ENCODE measurements around the gene SLC12A7. TPM values are rescaled to one million over a fixed set of nuclear protein-coding genes. Genes with fewer than 3 reads are reported as not detected.
A peak's percentile ranks its signal among the peaks of the same experiment; 100 is the strongest.
"Not testable (repeated sequence)": the region's sequence is repeated elsewhere in the genome, so short reads cannot be mapped to it uniquely, and the experiment has no call there.

The SLC12A7 gene
- polyA plus RNA-seq (2012; ENCODE audit: missing spikeins): 2.0 TPM

DNA sequence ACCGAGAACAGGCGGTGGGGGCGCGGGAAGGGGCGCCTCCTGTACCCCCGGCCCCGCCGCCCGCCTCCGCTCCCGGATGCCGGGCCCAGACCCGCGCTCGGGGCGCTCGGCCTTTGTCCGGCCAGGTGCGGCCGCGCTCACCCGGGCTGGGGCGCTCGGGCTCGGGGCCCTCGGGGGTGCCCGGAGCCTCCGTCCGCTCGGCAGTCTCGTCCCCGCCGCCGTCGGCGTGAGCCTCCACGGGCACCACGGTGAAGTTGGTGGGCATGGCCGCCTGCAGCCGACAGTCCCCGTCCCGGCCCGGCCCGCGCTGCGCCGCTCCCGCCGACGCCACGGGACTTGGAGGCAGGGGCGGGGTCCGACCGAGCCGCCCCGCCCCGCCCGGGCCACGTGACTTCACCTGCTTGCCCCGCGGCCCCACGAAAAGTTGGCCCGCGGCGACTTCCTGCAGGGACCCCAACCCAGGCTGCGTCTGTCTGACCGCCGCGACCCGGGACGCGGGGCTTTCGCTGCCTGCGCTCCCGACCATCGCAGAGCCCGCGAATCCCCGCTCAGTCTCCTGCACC lies at the start of gene SLC12A7:
Gene SLC12A7 (minus strand): TSS at position 337 of the 563 bp plus-strand sequence. CDS start 72 bp downstream, at position 265.
- no peak for FAIRE-seq

DNA sequence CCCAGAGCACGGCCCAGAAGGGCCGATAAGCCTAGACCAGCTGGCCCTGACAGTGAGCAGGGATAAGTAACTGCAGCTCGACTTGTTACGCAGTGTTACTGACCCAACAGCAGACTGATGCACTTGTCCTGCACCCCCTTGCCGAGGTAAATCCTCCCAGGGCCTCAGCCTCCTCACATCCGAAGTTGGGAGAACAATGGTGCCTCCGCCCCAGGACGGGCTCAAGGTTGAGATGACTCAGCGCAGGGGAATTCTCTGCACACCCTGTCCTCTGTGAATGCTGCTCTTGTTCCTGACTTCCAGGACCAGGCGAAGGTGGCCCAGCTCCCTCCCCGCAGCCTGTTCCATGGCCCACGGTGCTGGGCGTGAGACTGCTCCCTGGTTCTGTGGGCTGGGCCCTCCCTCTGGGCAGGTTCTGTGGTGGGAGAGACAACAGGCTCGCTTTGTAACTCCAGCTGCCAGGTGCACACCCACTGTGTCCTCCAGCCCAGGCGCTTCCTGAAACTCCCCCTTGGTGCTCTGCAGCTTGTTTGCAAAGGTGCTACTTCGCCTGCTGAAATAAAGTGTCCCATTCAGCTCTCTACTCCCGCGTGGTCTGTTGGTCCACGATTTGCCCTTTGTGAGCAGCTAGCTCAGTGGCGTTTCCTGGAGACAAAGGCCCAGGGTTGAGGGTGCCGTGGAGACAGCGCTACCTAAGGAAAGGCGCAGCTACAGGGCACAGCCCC lies 49.4 kb upstream of the SLC12A7 start:
- FAIRE-seq: no peak
- TF ChIP-seq POLR2AphosphoS5 (IDR thresholded peaks at IDR 0.05; ENCODE audit: low read depth, low read length) (no peak), TAF1 (IDR thresholded peaks at IDR 0.05; ENCODE audit: borderline replicate concordance, low read depth, low read length) (no peak), POLR2A (IDR thresholded peaks at IDR 0.05; ENCODE audit: low read depth, low read length) (no peak)
- no peak for DNase-seq (ENCODE audit: insufficient read length)

More for the DNA sequence above, at the start of gene SLC12A7:
- TF ChIP-seq TAF1 (IDR thresholded peaks at IDR 0.05; ENCODE audit: borderline replicate concordance, low read depth, low read length) (no peak), POLR2A (IDR thresholded peaks at IDR 0.05; ENCODE audit: low read depth, low read length) (no peak), POLR2AphosphoS5 (IDR thresholded peaks at IDR 0.05; ENCODE audit: low read depth, low read length) (no peak)
- peak; percentile 67 for DNase-seq (ENCODE audit: insufficient read length)

DNA sequence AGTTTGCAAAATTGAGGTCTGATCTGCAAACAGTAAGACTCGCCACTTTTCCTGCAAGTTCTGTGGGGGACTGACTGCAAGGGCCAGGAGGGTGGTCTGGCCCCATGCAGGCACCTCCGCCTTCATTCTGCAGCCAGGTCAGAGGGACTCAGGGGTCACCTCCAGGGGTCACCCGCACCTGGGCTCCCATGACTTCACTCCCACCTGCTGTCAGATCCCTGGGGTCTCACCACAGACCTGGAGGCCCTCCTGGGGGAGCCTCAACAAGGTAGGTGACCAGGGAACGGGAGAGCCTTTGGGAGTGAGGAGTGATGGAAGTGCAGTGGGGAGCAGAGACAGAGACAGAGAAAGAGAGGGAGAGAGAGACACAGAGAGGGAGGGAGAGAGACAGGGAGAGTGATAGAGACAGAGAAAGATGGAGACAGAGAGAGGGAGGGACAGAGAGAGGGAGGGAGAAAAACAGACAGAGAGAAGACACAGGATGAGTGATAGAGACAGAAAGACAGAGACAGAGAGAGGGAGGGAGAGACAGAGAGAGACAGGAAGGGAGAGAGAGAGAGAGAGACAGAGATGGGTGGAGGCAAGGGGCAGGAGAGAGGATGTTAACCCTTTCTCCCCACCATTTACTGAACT lies 48.0 kb upstream of the SLC12A7 start:
- no peak for FAIRE-seq
- no peak for DNase-seq (ENCODE audit: insufficient read length)
- TF ChIP-seq POLR2AphosphoS5 (IDR thresholded peaks at IDR 0.05; ENCODE audit: low read depth, low read length): no peak
- TF ChIP-seq TAF1 (IDR thresholded peaks at IDR 0.05; ENCODE audit: borderline replicate concordance, low read depth, low read length): no peak
- no peak for TF ChIP-seq POLR2A (IDR thresholded peaks at IDR 0.05; ENCODE audit: low read depth, low read length)

DNA sequence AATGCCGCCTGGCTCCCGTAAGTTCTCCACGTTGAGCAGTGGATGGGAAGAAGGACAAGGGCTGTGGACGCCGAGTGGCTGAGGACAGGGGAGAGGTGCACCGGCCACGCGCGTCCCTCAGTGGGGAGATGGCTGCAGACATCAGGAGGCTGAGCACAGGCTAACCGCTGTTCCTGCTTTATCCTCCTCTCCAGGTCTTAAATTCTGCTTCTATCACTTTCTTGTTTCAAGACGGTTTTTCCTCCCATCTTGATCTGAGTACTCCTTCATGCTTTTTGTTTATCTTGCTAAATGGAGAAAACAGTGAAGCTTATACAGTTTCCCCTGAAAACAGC lies 47.4 kb upstream of the SLC12A7 start:
- TF ChIP-seq POLR2A (IDR thresholded peaks at IDR 0.05; ENCODE audit: low read depth, low read length) (no peak), TAF1 (IDR thresholded peaks at IDR 0.05; ENCODE audit: borderline replicate concordance, low read depth, low read length) (no peak), POLR2AphosphoS5 (IDR thresholded peaks at IDR 0.05; ENCODE audit: low read depth, low read length) (no peak)
- FAIRE-seq: no peak
- DNase-seq (ENCODE audit: insufficient read length): no peak

DNA sequence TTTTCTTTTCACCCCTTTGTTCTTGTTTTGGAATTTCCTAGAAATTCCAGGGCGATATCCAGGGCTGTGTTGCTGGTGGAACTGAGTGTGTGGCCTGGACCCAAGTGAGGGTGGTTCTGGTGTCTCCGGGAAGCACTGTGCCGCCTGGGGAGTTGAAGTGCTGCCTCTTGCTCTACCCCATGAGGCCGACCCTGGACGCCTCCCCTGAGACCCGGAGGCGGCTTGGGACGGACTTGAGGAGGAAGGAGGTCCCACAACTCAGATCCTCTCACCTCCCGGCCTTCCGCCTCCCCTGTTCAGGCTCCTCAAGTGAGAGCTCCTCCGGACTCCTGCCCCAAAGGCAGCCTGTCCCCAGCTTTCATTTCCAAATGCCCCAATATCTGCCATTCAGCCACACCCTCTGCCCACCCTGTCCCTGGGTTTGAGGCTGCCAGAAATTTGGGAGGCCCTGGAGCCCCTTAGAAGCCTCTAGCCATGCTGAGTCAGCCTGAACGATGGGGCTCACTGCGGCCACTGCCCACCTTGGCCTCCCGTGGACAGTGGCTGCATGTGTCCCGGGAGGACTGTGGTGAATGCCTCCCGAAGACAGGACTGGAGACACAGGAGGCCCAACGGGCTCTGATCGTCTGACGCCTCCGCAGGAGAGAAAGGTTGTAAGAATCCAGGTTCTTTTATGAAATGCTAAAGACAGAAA lies 46.9 kb upstream of the SLC12A7 start:
- FAIRE-seq (no peak), DNase-seq (ENCODE audit: insufficient read length) (no peak)
- no peak for TF ChIP-seq TAF1 (IDR thresholded peaks at IDR 0.05; ENCODE audit: borderline replicate concordance, low read depth, low read length)
- no peak for TF ChIP-seq POLR2AphosphoS5 (IDR thresholded peaks at IDR 0.05; ENCODE audit: low read depth, low read length)
- TF ChIP-seq POLR2A (IDR thresholded peaks at IDR 0.05; ENCODE audit: low read depth, low read length): no peak

DNA sequence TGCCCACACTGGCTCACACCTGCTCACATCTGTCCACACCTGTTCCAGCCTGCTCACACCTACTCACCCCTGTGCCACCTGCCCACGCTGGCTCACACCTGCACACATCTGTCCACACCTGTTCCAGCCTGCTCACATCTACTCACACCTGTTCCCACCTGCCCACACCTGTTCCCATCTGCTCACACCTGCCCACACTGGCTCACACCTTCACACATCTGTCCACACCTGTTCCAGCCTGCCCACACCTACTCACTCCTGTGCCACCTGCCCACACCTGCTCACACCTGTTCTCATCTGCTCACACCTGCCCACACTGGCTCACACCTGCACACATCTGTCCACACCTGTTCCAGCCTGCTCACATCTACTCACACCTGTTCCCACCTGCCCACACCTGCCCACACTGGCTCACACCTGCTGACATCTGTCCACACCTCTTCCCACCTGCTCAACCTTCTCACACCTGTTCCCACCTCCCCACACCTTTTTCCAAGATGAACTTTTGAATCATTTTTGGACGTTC lies 45.7 kb upstream of the SLC12A7 start:
- not testable (repeated sequence) for FAIRE-seq; DNase-seq (ENCODE audit: insufficient read length)

DNA sequence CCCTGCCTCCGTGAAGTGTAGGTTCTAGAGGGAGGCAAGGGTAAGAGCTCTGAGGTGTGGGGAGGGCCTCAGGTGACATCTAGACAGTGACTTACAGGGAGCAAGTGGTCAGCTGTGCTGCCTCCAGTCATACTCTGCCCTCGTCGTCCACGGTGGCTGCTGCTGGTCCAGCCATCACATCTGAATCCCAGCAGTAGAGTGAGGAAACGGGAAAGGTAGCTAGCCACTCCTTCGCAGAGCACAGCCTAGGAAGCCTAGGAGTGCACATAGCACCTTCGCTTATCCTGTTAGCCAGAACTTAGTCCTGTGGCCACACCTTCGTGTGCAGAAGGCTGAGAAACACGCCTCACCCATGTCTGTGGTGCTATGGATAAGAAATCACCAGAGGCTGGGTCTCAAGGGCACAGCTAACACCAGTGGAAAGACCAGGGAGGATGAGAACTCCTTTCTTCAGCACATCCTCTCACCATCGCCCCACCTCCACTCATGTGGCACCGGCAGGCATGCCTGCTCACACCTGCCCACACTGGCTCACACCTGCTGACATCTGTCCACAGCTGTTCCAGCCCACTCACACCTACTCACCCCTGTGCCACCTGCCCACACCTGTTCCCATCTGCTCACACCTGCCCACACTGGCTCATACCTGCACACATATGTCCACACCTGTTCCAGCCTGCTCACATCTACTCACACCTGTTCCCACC lies 45.0 kb upstream of the SLC12A7 start:
- DNase-seq (ENCODE audit: insufficient read length) (no peak), FAIRE-seq (no peak)
- no peak for TF ChIP-seq POLR2A (IDR thresholded peaks at IDR 0.05; ENCODE audit: low read depth, low read length)
- TF ChIP-seq TAF1 (IDR thresholded peaks at IDR 0.05; ENCODE audit: borderline replicate concordance, low read depth, low read length): no peak
- no peak for TF ChIP-seq POLR2AphosphoS5 (IDR thresholded peaks at IDR 0.05; ENCODE audit: low read depth, low read length)

DNA sequence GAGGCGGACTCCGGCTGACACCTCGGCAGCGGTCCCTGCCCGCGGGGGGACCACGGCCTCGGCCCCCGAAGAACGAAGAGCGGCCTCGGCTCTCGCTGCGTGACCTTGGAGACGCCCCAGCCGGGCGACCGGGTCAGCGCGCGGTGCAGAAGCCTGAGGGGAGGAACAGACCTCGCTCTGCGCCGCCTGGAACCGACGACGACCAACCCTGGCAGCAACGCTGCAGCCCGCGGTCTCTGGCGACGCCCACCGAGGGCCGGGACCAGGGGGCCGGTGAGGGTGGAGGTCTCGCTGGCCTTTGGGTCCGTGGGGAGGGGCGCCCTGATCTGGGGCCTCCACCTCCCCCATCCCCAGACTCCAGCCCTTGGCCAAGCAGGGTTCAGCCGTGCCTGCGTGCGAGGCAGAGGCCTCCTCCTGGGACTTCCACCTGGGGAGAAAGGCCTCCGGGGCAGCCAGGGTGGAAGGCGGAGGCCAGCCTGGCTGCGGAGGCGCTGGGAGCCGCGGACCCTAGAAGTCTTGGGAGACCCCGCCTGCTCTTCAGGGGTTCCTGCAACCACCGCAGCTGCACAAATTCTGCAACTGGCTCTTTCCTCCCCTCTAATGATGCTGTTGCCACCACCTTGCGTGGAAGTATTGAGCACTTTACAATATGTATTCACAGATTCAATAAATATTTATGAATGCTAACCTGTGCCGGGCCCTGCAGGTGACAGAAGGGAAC lies 44.3 kb upstream of the SLC12A7 start:
- FAIRE-seq: no peak
- no peak for DNase-seq (ENCODE audit: insufficient read length)
- TF ChIP-seq TAF1 (IDR thresholded peaks at IDR 0.05; ENCODE audit: borderline replicate concordance, low read depth, low read length) (no peak), POLR2A (IDR thresholded peaks at IDR 0.05; ENCODE audit: low read depth, low read length) (no peak), POLR2AphosphoS5 (IDR thresholded peaks at IDR 0.05; ENCODE audit: low read depth, low read length) (no peak)

DNA sequence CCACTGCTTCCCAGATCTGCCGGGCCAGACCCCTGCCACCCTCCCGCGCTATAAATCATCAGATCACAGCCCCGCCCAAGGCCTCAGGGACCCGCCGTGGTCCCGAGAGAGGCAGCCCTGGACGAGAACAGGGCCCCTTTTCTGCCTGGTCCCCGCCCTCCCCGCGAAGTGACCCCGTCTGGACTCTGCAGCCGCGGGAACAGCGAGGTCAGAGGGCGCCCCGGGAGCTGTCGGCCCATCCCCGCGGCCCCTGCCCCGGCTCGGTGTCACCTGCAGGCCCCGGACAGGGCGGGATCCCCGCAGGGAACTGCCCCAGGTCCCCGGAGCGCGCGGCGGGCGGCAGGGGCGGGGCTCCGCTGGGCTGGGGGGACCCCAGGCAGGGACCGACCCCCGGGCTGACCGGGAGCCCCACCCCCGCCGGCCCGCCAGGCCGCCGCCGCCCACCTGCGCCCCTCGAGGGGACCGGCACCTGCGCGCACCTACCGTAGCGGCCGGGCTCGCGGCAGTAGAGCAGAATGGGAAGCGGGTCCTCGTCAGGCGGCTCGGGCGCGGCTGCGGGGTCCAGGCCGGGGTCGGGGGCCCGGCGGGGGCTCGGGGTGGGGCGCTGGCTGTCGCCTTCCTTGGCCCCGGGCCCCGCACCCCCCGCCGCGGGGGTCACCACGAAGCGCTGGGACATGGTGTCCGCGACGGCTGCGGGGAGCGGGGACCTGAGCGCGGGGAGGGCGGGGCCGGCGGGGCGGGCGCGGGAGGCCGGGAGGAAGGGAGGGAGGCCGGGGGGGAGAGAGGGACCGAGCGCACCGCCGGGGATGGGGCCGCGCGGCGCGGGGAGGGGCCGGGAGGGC lies 43.5 kb upstream of the SLC12A7 start:
- DNase-seq (ENCODE audit: insufficient read length): no peak
- TF ChIP-seq POLR2AphosphoS5 (IDR thresholded peaks at IDR 0.05; ENCODE audit: low read depth, low read length): no peak
- TF ChIP-seq POLR2A (IDR thresholded peaks at IDR 0.05; ENCODE audit: low read depth, low read length): no peak
- no peak for TF ChIP-seq TAF1 (IDR thresholded peaks at IDR 0.05; ENCODE audit: borderline replicate concordance, low read depth, low read length)
- FAIRE-seq: no peak

DNA sequence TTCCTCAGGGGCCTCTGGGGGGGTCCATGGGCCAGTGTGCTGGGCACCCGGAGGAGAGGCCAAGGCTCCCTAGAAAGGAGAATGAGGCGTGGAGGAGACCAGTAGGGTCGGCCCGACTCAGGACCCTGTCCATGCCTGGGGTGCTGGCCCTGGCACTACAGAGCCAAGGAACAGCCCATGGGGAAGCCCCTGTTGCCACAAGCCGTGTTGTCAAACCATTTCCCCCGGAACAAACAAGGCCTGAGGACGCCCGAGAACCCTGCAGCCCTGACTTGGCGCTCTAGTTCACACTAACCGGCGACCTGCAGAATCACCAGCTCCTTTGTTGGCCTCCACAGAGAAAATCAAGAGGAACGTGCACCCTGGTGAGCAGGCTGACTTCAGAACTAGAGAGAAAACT lies 41.6 kb upstream of the SLC12A7 start:
- FAIRE-seq (no peak), DNase-seq (ENCODE audit: insufficient read length) (no peak)
- TF ChIP-seq POLR2AphosphoS5 (IDR thresholded peaks at IDR 0.05; ENCODE audit: low read depth, low read length): no peak
- no peak for TF ChIP-seq POLR2A (IDR thresholded peaks at IDR 0.05; ENCODE audit: low read depth, low read length)
- no peak for TF ChIP-seq TAF1 (IDR thresholded peaks at IDR 0.05; ENCODE audit: borderline replicate concordance, low read depth, low read length)
